Astrocyte of the cerebellum (primary cell): ENCODE data around the gene ARHGAP30.
A peak's percentile ranks its signal among the peaks of the same experiment; 100 is the strongest.

Experiments
- DNase-seq: peaks from one replicate; pipeline ENCODE4 v3.0.0-alpha.2; 2011; ENCODE audit warnings: low read depth
- H3K4me3 ChIP-seq: 2 replicates; pipeline ENCODE4 v1.5.1; 2011; ENCODE audit warnings: mild to moderate bottlenecking, low read depth, low read length, moderate library complexity
- CTCF ChIP-seq: IDR thresholded peaks from 2 replicates; pipeline ENCODE4 v1.5.1; 2012; ENCODE audit warnings: low read length, low read depth, moderate library complexity, mild to moderate bottlenecking; ENCODE audit errors: missing control alignments
- in situ Hi-C: cut with HindIII; loops from 2 replicates; pipeline ENCODE4 v1.10.0; 2017; ENCODE audit warnings: low sequenced_read_pairs

ARHGAP30 gene

GRCh38 chr1:161111527-161111926 lies 41.8 kb upstream of the ARHGAP30 start:
- TF ChIP-seq CTCF = no peak
- in situ Hi-C loops = no loop called here
- no peak for DNase-seq
- no peak overlapping the region for H3K4me3 ChIP-seq

- in situ Hi-C loops = no loop called here
- no peak overlapping the region for H3K4me3 ChIP-seq
- no peak for TF ChIP-seq CTCF
- no peak for DNase-seq
These were observed 41.4 kb upstream of the ARHGAP30 start for GRCh38 chr1:161111117-161111516.

- TF ChIP-seq CTCF = no peak
- in situ Hi-C loops = no loop called here
- no peak overlapping the region for H3K4me3 ChIP-seq
- no peak for DNase-seq
These were observed 36.7 kb upstream of the ARHGAP30 start for GRCh38 chr1:161106431-161106830.

DNA sequence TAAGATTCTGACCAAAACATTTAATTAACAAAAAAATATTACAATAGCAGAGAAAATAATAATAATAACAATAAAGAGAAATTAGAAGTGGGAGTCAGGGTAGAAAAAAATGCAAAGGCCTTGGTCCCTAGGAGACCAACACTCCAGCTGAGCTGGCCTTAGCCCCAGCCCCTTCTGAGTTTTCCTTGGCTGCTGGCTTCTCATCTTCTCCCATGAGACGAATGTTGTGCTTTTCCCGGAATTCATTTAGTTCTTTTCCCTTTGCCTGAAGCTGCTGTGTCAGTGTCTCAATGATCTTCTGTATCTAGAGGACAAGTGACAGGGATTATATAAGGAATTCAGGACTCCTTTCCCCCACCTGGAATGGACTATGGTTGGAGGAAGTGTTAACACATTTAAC lies 30.9 kb upstream of the ARHGAP30 start:
- no peak for TF ChIP-seq CTCF
- in situ Hi-C loops = no loop called here
- DNase-seq = no peak
- no peak overlapping the region for H3K4me3 ChIP-seq

GRCh38 chr1:161099090-161099802 lies 29.6 kb upstream of the ARHGAP30 start:
- DNase-seq = no peak
- in situ Hi-C loops = loop anchor here (5.0 kb wide), 1 partner anchor 52 kb away; the partner anchor contains the start of gene USF1
- peak overlapping the region; percentile 63 for H3K4me3 ChIP-seq
- no peak for TF ChIP-seq CTCF

DNA sequence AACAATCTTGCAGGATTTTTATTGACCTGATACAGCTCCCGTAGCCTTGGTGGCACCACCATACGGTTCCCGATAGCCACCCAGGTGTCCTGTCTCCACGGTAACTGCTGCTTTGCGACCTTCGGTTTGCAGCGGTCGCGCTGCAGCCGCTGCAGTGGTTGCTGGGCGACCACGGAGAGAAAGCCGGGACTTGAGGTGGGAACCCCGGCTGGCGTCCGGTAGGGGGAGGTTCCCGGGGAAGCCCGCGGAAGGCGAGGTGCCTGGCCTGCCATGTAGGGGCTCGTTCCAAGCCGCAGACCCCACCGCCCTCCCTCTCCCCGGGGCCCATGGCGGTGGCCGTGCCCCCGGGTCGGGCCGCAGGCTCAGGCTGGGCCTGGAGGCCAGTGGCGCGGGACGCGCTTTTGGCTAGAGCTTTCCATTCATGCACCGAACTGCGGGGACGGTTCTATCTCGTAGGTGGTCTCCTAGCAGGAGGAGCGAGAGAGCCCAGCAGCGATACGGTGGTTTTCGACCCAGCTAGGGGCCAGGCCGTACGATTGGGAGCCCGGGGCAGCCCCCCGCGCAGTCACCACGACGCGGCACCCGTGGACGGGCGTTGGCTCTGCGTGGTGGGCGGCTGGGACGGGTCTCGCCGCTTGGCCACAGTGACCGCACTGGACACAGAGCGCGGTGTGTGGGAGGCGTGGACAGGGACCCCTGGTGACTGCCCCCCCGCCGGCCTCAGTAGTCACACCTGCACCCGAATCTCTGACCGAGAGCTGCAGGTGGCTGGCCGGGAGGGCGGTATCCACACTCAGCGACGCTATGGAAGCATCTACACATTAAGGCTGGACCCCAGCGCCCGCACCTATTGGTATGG lies 28.7 kb upstream of the ARHGAP30 start, which contains the start of gene KLHDC9:
TSS of gene KLHDC9 (plus strand) at position 152 of the 859 bp plus-strand sequence. CDS start at position 327, 175 bp downstream.
- TF ChIP-seq CTCF = no peak
- peak; percentile 28 for DNase-seq
- H3K4me3 ChIP-seq = peak within 1 kb of the TSS; percentile 63
- in situ Hi-C loops = loop anchor here (5.0 kb wide), 1 partner anchor 51 kb away; the partner anchor contains the start of gene USF1
